ENCODE results near the gene SPEG. TPM values are rescaled to one million over a fixed set of nuclear protein-coding genes. Genes with fewer than 3 reads are reported as not detected.
A peak's percentile ranks its signal among the peaks of the same experiment; 100 is the strongest.

SPEG gene
- total RNA-seq, 1 donor from 2014 or later, result 390 TPM

DNA sequence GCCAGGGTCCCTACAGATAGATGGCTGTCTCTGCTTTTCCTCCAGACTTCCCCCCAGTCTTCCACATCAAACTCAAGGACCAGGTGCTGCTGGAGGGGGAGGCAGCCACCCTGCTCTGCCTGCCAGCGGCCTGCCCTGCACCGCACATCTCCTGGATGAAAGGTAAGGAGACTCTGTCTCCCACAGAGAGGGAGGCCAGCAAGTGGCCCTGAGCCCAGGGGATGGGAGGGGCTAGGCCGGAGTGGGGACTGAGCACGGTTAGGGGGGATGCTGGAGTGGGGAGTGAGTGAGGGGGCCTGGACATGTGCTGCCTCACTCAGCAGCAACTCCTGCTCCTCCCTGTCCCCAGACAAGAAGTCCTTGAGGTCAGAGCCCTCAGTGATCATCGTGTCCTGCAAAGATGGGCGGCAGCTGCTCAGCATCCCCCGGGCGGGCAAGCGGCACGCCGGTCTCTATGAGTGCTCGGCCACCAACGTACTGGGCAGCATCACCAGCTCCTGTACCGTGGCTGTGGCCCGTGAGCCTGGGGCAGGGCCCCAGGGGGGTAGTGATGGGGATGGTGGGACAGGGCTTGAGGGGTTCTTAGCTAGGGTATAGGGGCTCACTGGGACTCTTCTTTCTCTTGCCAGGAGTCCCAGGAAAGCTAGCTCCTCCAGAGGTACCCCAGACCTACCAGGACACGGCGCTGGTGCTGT, 53.7 kb downstream of the SPEG start:
- Histone ChIP-seq H3K4me3 (no peak overlapping the region), H3K36me3 (peaks cover 88 to 90% of the 10 kb centered on the region in 2 donors), H3K9me3 (no peaks in the 10 kb centered on the region), H3K4me1 (no peaks in the 10 kb centered on the region), H3K27me3 (no peaks in the 10 kb centered on the region), H3K27ac (peak overlapping the region in 1 of 2 donors; percentile 24)
- no peak for DNase-seq (ENCODE audit: low spot score in 2 of 2)
- intact Hi-C loops (cut with DNase I), result no loop called here
- TF ChIP-seq, protein P1, sequence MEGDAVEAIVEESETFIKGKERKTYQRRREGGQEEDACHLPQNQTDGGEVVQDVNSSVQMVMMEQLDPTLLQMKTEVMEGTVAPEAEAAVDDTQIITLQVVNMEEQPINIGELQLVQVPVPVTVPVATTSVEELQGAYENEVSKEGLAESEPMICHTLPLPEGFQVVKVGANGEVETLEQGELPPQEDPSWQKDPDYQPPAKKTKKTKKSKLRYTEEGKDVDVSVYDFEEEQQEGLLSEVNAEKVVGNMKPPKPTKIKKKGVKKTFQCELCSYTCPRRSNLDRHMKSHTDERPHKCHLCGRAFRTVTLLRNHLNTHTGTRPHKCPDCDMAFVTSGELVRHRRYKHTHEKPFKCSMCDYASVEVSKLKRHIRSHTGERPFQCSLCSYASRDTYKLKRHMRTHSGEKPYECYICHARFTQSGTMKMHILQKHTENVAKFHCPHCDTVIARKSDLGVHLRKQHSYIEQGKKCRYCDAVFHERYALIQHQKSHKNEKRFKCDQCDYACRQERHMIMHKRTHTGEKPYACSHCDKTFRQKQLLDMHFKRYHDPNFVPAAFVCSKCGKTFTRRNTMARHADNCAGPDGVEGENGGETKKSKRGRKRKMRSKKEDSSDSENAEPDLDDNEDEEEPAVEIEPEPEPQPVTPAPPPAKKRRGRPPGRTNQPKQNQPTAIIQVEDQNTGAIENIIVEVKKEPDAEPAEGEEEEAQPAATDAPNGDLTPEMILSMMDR (IDR thresholded peaks at IDR 0.05), result no peak

DNA sequence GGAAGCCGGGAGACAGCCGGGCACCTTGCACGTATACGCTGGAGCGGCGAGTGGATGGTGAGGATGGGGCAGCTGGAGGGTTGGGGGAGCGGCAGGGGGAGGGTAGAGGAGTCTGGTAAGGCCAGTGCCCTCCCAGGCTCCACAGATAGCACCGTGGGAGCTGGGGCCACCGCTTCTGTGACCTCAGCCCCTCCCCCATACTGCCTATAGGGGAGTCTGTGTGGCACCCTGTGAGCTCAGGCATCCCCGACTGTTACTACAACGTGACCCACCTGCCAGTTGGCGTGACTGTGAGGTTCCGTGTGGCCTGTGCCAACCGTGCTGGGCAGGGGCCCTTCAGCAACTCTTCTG, 54.2 kb downstream of the SPEG start:
- peak overlapping the region; percentile 15 to 24 for H3K27ac ChIP-seq
- DNase-seq (ENCODE audit: low spot score in 2 of 2), result no peak
- H3K4me3 ChIP-seq, result no peak overlapping the region
- H3K4me1 ChIP-seq, result no peaks in the 10 kb centered on the region
- peaks cover 83 to 85% of the 10 kb centered on the region in 2 donors for H3K36me3 ChIP-seq
- no peaks in the 10 kb centered on the region for H3K9me3 ChIP-seq
- H3K27me3 ChIP-seq, result no peaks in the 10 kb centered on the region
- intact Hi-C loops (cut with DNase I), result no loop called here
- TF ChIP-seq, protein P1 (IDR thresholded peaks at IDR 0.05), result no peak

DNA sequence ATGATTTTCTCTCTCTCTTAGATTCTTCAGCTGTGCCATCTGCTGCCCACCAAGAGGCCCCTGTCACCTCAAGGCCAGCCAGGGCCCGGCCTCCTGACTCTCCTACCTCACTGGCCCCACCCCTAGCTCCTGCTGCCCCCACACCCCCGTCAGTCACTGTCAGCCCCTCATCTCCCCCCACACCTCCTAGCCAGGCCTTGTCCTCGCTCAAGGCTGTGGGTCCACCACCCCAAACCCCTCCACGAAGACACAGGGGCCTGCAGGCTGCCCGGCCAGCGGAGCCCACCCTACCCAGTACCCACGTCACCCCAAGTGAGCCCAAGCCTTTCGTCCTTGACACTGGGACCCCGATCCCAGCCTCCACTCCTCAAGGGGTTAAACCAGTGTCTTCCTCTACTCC, 54.7 kb downstream of the SPEG start:
- Histone ChIP-seq H3K27ac (peak overlapping the region in 1 of 2 donors; percentile 15), H3K36me3 (peaks cover 78 to 80% of the 10 kb centered on the region in 2 donors), H3K4me3 (no peak overlapping the region), H3K27me3 (no peaks in the 10 kb centered on the region), H3K9me3 (no peaks in the 10 kb centered on the region), H3K4me1 (no peaks in the 10 kb centered on the region)
- no peak for DNase-seq (ENCODE audit: low spot score in 2 of 2)
- TF ChIP-seq, protein P1 (IDR thresholded peaks at IDR 0.05), result no peak
- intact Hi-C loops (cut with DNase I), result no loop called here

DNA sequence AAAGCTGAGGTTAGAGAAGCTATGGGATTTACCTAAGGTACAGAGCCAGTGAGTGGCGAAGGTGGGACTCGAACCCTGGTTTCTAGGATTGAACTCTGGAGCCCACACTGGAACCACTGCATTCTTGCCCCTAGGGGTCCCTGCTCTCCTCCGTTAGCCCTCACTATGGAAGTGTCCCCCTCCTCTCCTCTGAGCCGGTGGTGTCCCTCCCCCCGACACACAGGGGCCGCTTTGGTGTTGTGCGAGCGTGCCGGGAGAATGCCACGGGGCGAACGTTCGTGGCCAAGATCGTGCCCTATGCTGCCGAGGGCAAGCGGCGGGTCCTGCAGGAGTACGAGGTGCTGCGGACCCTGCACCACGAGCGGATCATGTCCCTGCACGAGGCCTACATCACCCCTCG, 55.5 kb downstream of the SPEG start:
- H3K36me3 ChIP-seq, result peaks cover 69 to 71% of the 10 kb centered on the region in 2 donors
- intact Hi-C loops (cut with DNase I), result no loop called here

DNA sequence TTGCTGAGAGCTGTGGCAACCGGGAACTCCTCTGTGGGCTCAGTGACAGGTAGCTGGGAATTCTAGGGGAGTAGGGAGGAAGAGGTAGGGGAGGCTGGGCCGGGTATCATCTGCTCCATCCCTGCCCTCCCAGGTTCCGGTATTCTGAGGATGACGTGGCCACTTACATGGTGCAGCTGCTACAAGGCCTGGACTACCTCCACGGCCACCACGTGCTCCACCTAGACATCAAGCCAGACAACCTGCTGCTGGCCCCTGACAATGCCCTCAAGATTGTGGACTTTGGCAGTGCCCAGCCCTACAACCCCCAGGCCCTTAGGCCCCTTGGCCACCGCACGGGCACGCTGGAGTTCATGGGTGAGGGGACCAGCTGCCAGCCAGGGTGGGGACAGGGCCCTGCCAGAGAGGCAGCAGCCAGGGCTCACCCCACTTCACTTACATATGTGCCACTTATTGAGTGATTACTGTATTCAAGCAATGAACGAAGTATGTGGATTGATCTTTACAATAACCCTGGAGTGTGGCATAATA, 56.0 kb downstream of the SPEG start:
- Histone ChIP-seq H3K27me3 (no peaks in the 10 kb centered on the region), H3K4me3 (no peak overlapping the region), H3K27ac (no peak overlapping the region), H3K9me3 (no peaks in the 10 kb centered on the region), H3K4me1 (peaks cover 0 to 6% of the 10 kb centered on the region in 2 donors), H3K36me3 (peaks cover 64 to 66% of the 10 kb centered on the region in 2 donors)
- DNase-seq (ENCODE audit: low spot score in 2 of 2), result no peak
- TF ChIP-seq, protein P1 (IDR thresholded peaks at IDR 0.05), result no peak
- intact Hi-C loops (cut with DNase I), result no loop called here

More for the DNA sequence above, 55.5 kb downstream of the SPEG start:
- no peak for DNase-seq (ENCODE audit: low spot score in 2 of 2)
- peaks cover 0 to 2% of the 10 kb centered on the region in 2 donors for H3K4me1 ChIP-seq
- no peaks in the 10 kb centered on the region for H3K9me3 ChIP-seq
- no peak overlapping the region for H3K27ac ChIP-seq
- H3K27me3 ChIP-seq, result no peaks in the 10 kb centered on the region
- no peak overlapping the region for H3K4me3 ChIP-seq
- TF ChIP-seq, protein P1 (IDR thresholded peaks at IDR 0.05), result no peak
